Pons (tissue), 1 donor: ENCODE results near the gene ATP8A1.
"Not testable (repeated sequence)": the region's sequence is repeated elsewhere in the genome, so short reads cannot be mapped to it uniquely, and the experiment has no call there.

ENCODE experiments used
- DNase-seq: peaks from one replicate; pipeline ENCODE4 v3.0.0-alpha.2; 2016; ENCODE audit warnings: low spot score

The ATP8A1 gene

DNA sequence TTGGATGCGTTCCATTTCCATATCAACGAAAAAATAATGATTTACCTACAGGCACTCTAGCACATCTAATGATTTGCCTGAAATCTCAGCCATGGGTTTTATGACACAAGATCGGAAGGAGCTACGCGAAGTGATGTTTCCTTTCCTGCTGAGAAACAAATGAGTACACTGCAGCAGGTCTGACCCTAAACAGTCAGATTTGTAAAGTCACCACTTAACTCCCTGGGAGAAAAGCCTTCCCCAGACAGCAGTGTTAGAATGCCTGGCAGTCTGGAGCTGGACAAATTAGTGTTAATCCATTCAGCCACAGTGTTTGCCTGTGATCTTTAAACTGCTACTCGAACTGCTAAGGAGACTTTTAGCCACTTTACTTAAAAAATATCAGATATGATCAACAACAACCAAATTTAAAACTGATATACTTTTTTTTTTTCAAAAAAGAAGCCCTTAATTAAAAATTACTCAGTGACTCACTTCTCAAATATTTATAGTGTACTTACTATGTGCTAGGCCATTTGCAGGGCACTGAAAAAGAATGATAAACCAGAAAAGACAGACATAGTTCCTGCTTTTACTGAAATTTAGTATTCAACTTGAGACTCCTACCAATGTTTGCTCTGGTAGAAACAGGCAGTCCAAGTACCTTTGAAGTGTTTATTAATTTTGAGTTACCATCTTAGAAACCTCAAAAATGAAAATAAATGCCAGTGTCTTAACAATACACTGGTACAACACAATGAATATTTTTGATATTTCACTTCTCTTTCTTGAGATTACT is 155.1 kb downstream of the ATP8A1 start:
- no peak for DNase-seq

DNA sequence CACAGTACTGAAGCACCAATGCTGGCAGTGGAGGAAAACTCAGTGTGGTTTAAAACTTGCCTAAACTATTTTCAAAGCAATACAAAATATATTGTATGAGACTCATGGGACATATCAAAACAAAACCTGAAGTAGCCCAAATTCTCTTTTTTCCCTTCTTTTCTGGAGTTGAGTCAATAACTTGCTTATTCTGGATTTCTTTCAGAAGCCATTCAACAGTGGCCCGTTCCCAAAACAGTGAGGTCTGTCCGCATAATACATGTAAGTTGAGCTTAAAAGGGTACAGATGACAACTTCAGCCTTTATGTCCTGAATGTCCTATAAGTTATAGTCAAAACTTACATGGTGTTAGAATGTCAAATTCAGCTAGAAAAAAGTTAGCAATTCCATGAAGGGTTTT is 158.9 kb downstream of the ATP8A1 start:
- DNase-seq: no peak

DNA sequence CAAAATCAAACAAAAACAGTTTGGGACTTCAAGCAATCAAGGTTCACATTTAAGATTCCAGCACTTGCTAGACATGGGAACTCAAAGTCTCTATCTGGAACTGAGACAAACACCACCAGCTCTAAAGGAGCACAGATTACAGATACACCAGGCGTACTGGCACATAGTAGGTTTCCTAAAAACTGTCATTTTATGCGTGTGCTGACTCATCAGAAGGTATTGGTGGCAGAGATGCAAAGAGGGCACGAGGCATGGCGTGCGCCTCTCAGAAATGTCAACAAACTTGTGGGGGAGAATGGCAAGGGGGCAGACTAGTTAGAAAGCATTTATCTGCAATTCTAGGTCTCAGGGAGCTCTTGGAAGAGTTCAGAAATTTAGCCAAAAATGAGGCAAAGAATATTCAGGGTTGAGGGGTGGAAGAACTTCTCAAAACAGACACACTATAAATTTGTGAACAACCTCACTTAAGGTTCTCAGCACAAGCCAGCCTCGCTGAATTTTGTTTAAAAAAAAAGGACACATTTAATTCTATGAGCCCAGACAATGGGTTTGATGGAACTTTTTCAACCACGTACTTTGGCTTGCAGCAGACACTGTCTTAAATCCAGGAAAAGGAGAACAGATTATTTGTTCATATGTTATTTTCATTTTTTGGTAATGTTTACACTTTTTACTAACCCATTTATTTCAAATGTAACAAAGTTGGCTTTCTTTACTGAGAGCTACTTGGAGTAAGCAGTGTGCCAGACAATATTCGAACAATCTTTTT is 159.6 kb downstream of the ATP8A1 start:
- no peak for DNase-seq

DNA sequence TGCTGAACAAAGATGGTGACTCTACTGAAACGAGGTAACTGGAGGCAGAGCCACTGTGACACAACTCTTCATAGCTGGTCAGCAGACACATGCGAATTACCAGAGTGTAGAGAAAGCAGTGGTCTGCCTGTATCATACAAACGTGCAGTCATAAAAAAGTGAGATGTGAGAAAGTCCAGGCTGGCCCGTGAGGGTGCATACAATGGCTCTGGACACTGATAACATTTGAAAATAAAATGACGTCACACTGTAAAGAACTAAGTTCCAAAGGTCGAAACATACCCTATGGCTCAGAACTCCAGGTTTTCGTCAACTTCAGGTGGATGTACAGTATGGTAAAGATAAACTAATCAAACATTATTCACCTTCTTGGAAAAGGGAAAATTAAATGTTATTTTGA is 163.9 kb downstream of the ATP8A1 start:
- DNase-seq: no peak

DNA sequence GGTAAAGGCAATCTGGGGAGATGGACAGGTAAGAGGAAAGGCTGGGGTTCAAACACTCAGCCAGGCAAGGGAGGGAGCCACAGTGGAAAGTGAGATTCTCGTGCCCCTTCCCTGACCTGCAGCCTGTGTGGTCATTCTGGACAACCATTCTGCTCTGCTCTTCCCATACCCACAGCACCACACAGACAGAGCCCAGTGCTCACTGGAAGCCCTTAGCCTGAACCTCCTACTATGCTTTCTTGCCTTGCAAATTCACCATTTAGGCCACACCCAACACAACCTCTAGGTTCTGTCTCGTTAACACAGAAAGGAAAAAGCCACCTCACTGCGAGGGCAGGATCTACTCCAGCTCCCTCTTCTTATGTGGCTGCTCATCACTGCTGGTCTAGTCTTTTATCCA is 166.9 kb downstream of the ATP8A1 start:
- no peak for DNase-seq

DNA sequence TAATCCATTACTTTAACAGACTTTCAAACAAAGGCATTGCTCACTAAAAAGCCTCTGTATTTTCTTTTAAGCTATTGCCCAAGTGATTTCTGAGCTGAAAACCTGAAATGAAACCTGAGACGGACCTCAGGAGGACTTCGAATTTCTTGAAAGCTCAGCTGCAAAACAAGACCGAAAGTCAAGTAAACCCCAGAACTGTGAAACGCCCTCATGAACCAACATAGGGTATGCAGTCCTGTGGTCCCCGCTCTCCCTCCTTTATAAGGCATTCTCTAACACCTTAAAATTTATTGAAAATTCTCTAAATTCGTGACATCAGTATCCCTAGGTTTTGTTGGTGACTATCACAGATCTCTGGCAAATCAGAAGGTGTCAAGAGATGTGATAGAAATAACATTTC is 167.8 kb downstream of the ATP8A1 start:
- DNase-seq: no peak

DNA sequence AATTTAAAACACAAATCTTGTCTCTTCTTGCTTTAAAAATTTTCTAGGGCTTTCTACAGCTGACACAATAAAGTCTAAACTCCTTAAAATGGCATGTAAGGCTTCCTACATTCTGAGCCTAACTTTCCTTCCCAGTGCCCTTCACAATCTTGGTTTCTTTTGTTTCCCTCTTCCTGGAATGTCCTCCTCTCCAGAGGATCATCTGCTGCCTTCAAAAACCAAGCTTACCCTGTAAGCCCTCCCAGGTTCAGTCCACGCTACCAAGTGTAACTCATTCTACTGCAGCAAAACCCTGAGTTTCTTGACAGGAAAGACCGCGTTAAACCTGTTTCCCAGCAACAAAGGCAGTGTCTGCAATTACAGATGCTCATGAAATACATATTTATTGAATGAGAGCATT is 168.4 kb downstream of the ATP8A1 start:
- no peak for DNase-seq

DNA sequence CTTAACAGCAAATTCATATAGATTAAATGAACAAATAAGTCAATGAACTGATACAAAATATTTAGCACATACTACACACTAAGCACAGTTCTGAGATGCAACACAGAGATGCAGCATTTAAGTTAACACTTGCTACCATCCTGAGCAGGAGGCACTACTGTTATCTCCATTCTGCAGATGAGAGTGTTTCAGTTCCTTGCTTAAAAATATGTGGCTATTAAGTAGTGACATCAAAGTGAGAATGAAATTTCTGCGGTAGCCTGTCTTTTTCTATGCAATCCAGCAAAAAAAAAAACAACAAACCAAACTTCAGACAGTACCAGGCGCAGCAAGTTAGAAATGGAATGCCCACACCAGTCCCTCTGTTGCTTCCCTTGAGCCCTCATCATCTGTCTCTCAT is 168.8 kb downstream of the ATP8A1 start:
- no peak for DNase-seq

DNA sequence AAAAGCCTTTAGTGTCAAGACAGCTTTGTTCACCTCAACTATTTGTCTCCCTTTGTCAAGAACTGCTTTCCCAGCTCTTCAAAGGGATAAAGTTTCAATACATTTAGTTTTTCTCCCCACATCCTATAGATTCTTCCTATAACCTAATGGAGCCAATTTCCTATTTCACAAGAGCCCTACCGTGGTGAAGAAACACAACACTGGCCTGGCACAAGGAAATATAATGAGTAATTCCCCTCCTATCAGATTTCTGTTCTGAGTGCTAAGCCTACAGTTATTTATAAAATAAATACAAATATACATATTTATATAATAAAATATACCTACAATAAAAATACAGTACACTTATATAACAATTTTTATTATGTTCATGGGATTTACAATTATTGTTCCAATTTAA is 169.7 kb downstream of the ATP8A1 start:
- no peak for DNase-seq

DNA sequence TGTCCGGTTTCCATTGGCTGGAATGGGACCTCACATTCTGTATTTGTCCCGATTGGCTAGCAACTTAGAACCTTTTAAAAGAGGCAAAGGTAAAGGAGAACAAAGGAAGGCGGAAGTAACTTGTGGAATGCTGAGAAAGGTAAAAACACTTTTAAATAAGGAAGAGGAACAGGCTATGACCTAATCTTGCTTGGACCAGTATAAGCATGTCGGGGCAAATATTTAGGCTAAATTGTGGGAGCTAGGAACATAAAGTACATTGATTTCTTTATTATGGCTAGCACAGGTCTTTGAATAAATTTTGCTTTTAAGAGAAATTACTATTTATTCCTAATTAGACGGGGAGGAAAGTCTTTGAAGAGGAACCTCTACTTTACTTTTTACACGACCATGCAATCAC is 170.7 kb downstream of the ATP8A1 start:
- DNase-seq: not testable (repeated sequence)

DNA sequence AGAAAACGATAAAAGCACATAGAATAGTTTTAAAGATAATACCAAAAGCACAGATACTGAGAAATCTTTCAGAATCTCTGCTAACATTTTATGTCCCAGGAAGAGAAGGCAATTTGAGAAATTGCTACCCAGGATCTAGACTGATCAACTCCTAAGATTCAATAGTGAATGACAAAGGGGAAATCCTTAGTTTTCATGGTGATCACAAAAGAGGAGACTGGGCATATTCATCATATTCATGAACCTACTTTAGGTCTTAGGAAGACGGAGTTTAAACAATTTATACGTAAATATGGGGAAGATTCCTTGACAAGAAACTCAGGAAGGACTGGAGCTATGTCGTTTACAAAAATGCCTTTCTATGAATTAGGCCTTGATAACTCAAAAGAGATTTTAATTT is 172.3 kb downstream of the ATP8A1 start:
- no peak for DNase-seq

DNA sequence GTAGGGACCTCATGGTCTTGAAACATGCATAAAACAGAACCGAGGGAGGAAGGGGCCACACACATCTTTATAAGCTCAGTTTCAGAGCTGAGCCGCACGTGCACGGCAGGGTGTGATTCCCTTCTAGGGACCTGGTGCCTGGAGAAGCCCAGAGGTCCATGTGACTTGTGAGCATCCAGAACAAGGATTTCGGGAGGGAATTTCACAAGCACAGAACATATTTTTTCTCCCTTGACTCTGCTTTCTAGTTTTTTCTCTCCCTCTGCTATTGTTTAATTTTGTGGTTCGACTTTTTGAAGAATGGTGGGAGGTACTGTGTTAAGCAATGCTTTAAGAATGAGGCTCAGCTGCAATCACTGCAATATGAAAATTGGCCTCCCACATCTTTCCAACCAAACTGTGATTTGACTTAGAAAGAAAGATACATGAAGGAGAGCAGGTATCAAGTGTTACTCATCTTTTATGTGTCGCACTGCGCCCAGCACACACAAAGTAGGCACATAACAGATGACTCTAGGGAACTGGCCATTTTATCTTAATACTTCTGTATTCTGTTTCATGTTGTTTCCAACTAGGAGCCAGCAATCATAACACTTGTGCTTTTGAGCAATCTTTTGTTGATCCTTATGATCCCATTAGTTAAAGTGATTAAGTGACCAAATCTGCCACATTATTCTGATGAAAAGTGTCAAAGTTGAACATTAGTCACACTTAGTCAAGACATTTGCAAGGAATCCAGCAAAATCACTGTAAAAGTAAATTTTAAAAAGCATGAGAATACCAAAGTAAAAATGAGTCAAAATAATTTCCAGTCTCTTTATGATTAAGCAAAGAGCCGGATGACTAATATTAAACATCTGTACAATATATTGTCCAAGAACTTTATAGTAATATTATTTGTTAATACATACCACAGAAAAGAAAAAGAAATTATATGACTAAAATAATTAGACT is 173.2 kb downstream of the ATP8A1 start:
- no peak for DNase-seq

DNA sequence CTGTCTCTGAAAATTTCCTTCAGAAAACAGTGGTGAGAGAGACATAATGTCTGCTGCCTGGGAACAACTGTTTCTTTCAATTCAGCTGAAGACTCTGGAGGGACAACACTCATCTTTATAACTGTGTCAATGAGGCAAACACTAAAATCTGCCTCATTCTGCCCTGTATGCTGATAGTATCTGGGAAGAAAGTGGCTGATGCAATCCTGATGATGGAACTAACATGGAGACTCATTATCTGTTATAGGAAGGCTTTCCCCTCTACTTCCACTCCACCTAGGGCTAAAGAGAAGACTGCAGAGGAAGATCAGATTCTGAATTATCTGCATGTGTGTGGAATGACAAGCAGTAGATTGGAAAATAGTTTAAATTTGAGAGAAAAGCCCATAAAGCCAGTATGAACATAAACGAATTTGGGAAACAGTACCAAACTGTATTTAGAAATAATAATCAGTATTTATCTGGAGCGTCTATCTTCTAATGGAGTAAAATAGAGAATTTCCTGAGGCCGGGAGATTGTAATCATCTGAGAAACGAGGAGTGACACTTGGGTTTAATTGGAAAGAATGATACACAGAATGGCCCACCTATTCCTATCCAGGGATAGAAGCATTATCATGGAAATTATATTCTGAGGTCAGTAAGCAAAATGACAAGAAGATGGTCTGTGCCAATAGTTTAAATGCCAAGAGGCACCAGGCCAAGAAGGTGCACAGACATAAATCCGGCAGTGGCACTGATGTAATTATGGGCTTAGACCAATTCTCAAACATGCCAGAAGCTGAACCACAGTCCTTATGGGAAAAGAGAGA is 174.2 kb downstream of the ATP8A1 start:
- peak; percentile 65 for DNase-seq

DNA sequence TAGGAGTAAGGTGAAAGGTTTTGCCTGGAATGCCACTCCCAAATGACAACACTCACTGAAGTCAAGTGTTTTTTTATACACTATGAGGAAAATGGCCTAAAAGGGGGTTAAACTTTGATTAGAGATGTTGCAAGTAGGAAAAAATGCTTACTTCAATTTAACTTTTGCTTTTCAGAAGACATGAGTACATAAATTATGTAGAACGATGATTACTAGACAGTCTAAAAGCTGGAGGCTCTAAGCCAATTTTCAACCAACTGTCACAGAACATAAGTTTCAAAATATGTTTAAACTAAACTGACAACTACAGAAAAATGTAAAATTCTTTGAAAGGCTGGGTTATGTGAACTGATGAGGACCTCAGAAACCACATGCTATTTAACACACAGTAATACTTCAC is 176.2 kb downstream of the ATP8A1 start:
- no peak for DNase-seq

DNA sequence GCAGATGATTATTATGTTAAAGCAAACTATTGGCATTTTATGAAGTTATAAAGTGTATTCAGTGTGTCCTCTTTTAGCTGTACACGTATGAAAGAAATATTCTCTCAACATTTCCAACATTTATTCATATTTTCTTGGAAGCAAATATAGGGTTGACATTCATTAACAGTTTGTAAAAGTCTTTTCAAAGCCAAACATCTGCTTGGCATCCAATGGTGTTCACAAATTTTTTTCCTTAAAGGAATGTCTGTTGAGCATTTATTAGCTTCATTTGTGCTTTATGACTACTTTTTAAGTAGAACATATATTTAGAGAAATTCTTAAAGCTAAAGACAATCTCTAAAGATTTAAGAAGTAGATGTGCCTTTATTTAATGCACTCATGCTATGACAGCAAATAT is 176.6 kb downstream of the ATP8A1 start:
- no peak for DNase-seq

DNA sequence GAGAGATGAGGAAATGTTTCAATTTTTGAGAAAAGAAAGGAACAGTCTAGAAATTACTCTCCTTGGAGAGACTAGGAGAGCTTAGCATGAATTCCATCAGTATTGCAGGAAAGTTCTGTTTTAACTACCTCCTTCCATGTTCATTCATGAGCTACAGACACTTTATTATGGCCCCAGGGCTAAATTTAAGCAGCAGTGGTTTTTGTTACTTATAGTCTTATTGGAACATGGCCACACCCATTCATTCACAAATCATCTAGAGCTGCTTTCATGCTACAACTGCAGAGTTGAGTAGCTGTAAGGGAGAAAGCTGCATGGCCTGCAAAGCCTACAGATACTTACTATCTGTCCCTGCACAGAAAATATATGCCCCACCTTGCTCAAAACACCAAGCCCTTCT is 178.0 kb downstream of the ATP8A1 start:
- no peak for DNase-seq

DNA sequence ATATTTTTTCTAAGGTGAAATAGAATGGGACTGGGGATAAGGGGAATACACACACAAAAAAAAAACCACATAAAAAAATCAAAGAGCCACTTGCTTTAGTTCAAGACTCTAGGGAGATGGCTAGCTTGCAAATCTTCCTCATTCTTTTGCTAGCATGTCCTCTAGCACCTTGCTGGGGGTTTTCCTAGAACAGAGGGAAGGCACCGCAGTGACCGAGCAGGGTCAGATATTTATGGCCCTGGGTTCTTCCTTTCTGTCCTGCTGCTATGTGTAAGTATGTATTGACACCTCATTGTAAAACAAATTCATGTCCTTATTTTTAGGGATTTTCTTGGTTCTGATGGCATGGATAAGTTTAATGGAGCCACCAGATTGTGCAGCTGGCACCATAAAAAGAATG is 178.4 kb downstream of the ATP8A1 start:
- no peak for DNase-seq

DNA sequence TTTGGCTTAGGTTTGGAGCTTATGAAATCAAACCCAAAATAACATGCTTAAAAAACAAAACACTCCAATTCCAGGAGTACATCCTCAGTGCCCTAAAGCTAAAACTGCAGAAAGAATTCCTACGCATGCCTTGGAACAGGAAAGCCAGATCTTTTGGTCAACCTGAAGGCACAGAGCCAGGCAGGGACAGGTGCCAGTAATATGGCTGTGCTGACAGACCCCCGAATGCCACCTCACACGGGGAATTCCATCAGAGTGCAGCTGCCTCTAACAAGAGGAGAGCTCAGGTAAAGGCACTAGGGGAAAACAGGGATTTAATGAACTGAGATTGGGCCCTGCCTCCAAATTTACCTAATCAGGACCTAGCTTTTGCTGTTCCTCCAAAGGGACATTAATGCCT is 182.5 kb downstream of the ATP8A1 start:
- DNase-seq: no peak

DNA sequence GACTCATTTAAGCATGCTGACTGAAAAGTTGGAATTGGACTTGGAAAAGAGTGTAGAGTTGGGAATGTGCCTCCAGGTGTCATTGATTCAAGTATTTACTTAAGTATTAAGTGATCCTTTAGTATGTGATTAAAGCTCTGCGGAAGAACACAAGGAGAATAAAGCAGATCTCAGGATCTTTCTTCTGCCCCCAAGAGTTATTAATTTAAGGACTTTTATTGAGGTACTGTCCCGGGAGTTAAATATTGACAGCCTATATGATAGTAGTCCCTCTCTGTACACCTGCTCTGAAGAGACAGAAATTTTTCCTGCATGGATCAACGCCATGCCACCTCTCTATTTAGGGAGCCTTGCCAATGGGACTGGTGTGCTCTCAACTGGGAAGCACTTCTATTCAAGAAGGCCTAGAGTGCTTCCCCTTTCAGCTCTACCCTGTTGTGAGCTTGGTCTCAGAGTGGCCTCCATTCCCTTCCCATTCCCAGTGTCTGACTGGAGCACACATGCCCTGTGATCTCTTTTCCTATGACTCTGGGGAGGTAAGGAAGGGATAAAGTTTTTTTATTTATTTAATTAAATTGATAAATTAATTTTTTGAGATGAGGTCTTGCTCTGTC is 183.7 kb downstream of the ATP8A1 start:
- no peak for DNase-seq

DNA sequence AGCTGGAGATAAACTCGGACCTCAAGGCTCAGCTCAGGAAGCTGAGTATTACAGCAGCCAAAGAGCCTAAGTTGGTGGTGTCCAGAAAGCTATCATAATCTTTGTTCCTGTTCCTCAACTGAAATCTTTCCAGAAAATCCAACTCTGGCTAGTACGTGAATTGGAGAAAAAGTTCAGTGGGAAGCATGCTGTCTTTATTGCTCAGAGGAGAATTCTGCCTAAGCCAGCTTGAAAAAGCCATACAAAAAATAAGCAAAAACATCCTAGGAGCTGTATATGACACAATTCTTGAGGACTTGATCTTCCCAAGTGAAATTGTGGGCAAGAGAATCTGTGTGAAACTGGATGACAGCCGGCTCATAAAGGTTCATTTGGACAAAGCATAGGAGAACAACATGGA is 185.0 kb downstream of the ATP8A1 start:
- no peak for DNase-seq

DNA sequence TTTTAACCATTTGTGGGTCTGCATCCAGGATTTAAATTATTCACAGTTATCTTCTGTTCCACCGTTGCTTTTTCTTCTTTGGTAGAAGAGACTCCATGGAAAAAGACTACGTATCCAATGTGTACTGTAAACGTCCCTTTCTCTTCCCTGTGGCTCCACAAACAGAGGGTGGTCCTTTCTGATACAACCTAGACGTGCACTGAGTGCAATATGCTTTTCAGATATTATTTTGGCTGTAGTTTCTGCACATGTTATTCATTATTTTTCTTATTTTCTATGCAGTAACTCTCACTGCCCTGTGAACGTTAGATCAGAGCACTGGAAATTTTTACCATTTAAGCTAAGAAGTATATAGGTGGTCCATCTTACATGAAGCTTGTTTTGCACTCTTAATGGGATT is 186.9 kb downstream of the ATP8A1 start:
- DNase-seq: no peak
